Head of caudate nucleus (tissue), 42 donors: ENCODE measurements around the gene SLC9A5.

Experiments used
- DNase-seq, 42 donors: peaks; one replicate each; pipeline versions ENCODE4 v3.0.0 to v3.0.0-alpha.2; 2020 to 2021; ENCODE audit warnings: mixed read lengths in 7 of 42
- intact Hi-C: fragments of 100-400 bp; cut with DNase I; formaldehyde crosslinking; loops from one replicate; pipeline ENCODE4 v1.15.0; 2022

The SLC9A5 gene

GRCh38 chr16:67287960-67288359 lies 39.2 kb downstream of the SLC9A5 start:
- intact Hi-C loops: no loop called here
- DNase-seq: no peak

GRCh38 chr16:67291461-67291860 lies 42.7 kb downstream of the SLC9A5 start:
- intact Hi-C loops: no loop called here
- no peak for DNase-seq

GRCh38 chr16:67294171-67294757 lies 45.5 kb downstream of the SLC9A5 start:
- intact Hi-C loops: no loop called here
- no peak for DNase-seq

GRCh38 chr16:67294938-67295361 lies 46.2 kb downstream of the SLC9A5 start:
- intact Hi-C loops: no loop called here
- no peak for DNase-seq

- intact Hi-C loops: no loop called here
- no peak for DNase-seq
Observed at GRCh38 chr16:67296420-67296819, 47.6 kb downstream of the SLC9A5 start.

- DNase-seq: no peak
- intact Hi-C loops: no loop called here
Observed at GRCh38 chr16:67298277-67298676, 49.5 kb downstream of the SLC9A5 start.

GRCh38 chr16:67299269-67299668 lies 50.5 kb downstream of the SLC9A5 start:
- intact Hi-C loops: no loop called here
- DNase-seq: no peak

GRCh38 chr16:67301080-67301782 lies 52.5 kb downstream of the SLC9A5 start:
- intact Hi-C loops: no loop called here
- DNase-seq: no peak

- DNase-seq: no peak
- intact Hi-C loops: no loop called here
Observed at GRCh38 chr16:67302076-67302475, 53.3 kb downstream of the SLC9A5 start.

- no peak for DNase-seq
Observed at GRCh38 chr16:67302970-67303369, 54.2 kb downstream of the SLC9A5 start.

GRCh38 chr16:67304020-67304419 lies 55.2 kb downstream of the SLC9A5 start:
- intact Hi-C loops: no loop called here
- no peak for DNase-seq

More at GRCh38 chr16:67302970-67303369, 54.2 kb downstream of the SLC9A5 start:
- intact Hi-C loops: no loop called here

- intact Hi-C loops: no loop called here
- no peak for DNase-seq
Observed at GRCh38 chr16:67305216-67306071, 56.7 kb downstream of the SLC9A5 start.

GRCh38 chr16:67310561-67310960 lies 61.8 kb downstream of the SLC9A5 start:
- DNase-seq: no peak
- intact Hi-C loops: no loop called here

- no peak for DNase-seq
Observed at GRCh38 chr16:67311607-67312488, 63.1 kb downstream of the SLC9A5 start.

GRCh38 chr16:67312719-67313118 lies 63.9 kb downstream of the SLC9A5 start:
- intact Hi-C loops: no loop called here
- no peak for DNase-seq

More at GRCh38 chr16:67311607-67312488, 63.1 kb downstream of the SLC9A5 start:
- intact Hi-C loops: no loop called here

GRCh38 chr16:67317853-67318252 lies 69.1 kb downstream of the SLC9A5 start:
- intact Hi-C loops: no loop called here
- no peak for DNase-seq
